Neuronal stem cell (in vitro differentiated cells): ENCODE data around the gene LHX4.

Source experiments
- DNase-seq: peaks from one replicate; pipeline ENCODE4 v3.0.0-alpha.2; 2013; ENCODE audit warnings: low spot score
- H2AFZ ChIP-seq: one replicate; pipeline ENCODE4 v1.6.1; 2013; ENCODE audit warnings: mild to moderate bottlenecking, low read length, inconsistent platforms
- H2AK5ac ChIP-seq: 2 replicates; pipeline ENCODE4 v1.6.1; 2013; ENCODE audit warnings: low read depth, mild to moderate bottlenecking, inconsistent platforms, low read length, moderate library complexity, mixed read lengths
- H2BK120ac ChIP-seq: 2 replicates; pipeline ENCODE4 v1.6.1; 2013; ENCODE audit warnings: low read depth, mild to moderate bottlenecking, inconsistent platforms, low read length, moderate library complexity, mixed read lengths
- H2BK12ac ChIP-seq: one replicate; pipeline ENCODE4 v1.6.1; 2013; ENCODE audit warnings: low read length, inconsistent platforms
- H2BK15ac ChIP-seq: 2 replicates; pipeline ENCODE4 v1.6.1; 2013; ENCODE audit warnings: mild to moderate bottlenecking, low read length, inconsistent platforms, mixed read lengths
- H2BK5ac ChIP-seq: one replicate; pipeline ENCODE4 v1.6.1; 2013; ENCODE audit warnings: inconsistent platforms, mild to moderate bottlenecking, low read length, moderate library complexity
- H3K14ac ChIP-seq: one replicate; pipeline ENCODE4 v1.6.1; 2013; ENCODE audit warnings: low read length, inconsistent platforms
- H3K18ac ChIP-seq: 2 replicates; pipeline ENCODE4 v1.6.1; 2013; ENCODE audit warnings: low read length, inconsistent platforms
- H3K23ac ChIP-seq: 2 replicates; pipeline ENCODE4 v1.6.1; 2013; ENCODE audit warnings: low read depth, mild to moderate bottlenecking, mixed read lengths, low read length, inconsistent platforms; ENCODE audit not compliant: poor library complexity
- H3K27ac ChIP-seq: replicated peaks from 3 replicates; pipeline ENCODE4 v1.5.1; 2013; ENCODE audit warnings: low read length, inconsistent platforms
- H3K27me3 ChIP-seq, 3 experiments: 2 replicates each; pipeline ENCODE4 v1.6.1; 2013; ENCODE audit warnings: low read length in 3 of 3, mild to moderate bottlenecking in 2 of 3, inconsistent platforms in 1 of 3, low read depth in 1 of 3, mixed read lengths in 1 of 3, moderate library complexity in 1 of 3; ENCODE audit not compliant: control insufficient read depth in 3 of 3, insufficient read depth in 3 of 3
- H3K36me3 ChIP-seq, 2 donors: replicated peaks in 1 of 2; 2 replicates each; pipeline ENCODE4 v1.6.1; 2013; ENCODE audit warnings: low read length in 2 of 2; ENCODE audit not compliant: control insufficient read depth in 2 of 2, insufficient read depth in 2 of 2
- H3K4ac ChIP-seq: 2 replicates; pipeline ENCODE4 v1.6.1; 2013; ENCODE audit warnings: inconsistent platforms, mild to moderate bottlenecking, low read length, moderate library complexity
- H3K4me1 ChIP-seq, 2 donors: 1 replicate in 1 of 2; 2 replicates in 1 of 2; pipeline ENCODE4 v1.6.1; 2013; ENCODE audit warnings: low read length in 2 of 2, low read depth in 1 of 2; ENCODE audit not compliant: control insufficient read depth in 2 of 2, insufficient read depth in 1 of 2
- H3K4me2 ChIP-seq: one replicate; pipeline ENCODE4 v1.6.1; 2013; ENCODE audit warnings: mild to moderate bottlenecking, low read length, inconsistent platforms; ENCODE audit not compliant: insufficient read depth, poor library complexity, severe bottlenecking
- H3K4me3 ChIP-seq, 2 donors: 2 replicates each; pipeline ENCODE4 v1.5.1; 2013; ENCODE audit warnings: low read length in 2 of 2, mild to moderate bottlenecking in 2 of 2, inconsistent platforms in 1 of 2, moderate library complexity in 1 of 2
- H3K79me1 ChIP-seq: one replicate; pipeline ENCODE4 v1.6.1; 2013; ENCODE audit warnings: low read depth, mild to moderate bottlenecking, inconsistent platforms, low read length, moderate library complexity
- H3K9ac ChIP-seq: one replicate; pipeline ENCODE4 v1.6.1; 2013; ENCODE audit warnings: mild to moderate bottlenecking, low read depth, low read length, inconsistent platforms; ENCODE audit not compliant: poor library complexity
- H3K9me3 ChIP-seq, 2 donors: replicated peaks in 1 of 2; 2 replicates each; pipeline versions ENCODE3 to v1.6.1; 2013; ENCODE audit warnings: low read length in 2 of 2, mild to moderate bottlenecking in 2 of 2, inconsistent platforms in 1 of 2, low read depth in 1 of 2, mixed read lengths in 1 of 2, moderate library complexity in 1 of 2; ENCODE audit not compliant: control insufficient read depth in 2 of 2, insufficient read depth in 1 of 2
- H4K8ac ChIP-seq: one replicate; pipeline ENCODE4 v1.6.1; 2013; ENCODE audit warnings: low read depth, mild to moderate bottlenecking, inconsistent platforms, low read length, moderate library complexity
- H4K91ac ChIP-seq: one replicate; pipeline ENCODE4 v1.6.1; 2013; ENCODE audit warnings: low read length, low read depth, mild to moderate bottlenecking, inconsistent platforms; ENCODE audit not compliant: poor library complexity
- WGBS, 2 donors: extraction: QIAGEN DNeasy Blood & Tissue Kit; methylation state at CpG; one replicate each; pipeline ENCODE4 v1.1.7; 2013; ENCODE audit warnings: missing lambda C conversion rate in 2 of 2, mixed read lengths in 1 of 2; ENCODE audit not compliant: insufficient read length in 2 of 2, insufficient replicate concordance in 1 of 2; ENCODE audit errors: extremely low coverage in 2 of 2; 5-methylcytosine and 5-hydroxymethylcytosine counted together

The LHX4 gene

GRCh38 chr1:180299479-180300221 is 69.6 kb downstream of the LHX4 start:
- Histone ChIP-seq H3K4me2 (no peak overlapping the region), H4K91ac (no peak overlapping the region), H2BK12ac (no peak overlapping the region), H3K18ac (no peak overlapping the region), H2BK15ac (no peak overlapping the region), H3K9me3 (no peaks in the 10 kb centered on the region), H3K4me1 (no peaks in the 10 kb centered on the region), H3K23ac (no peak overlapping the region), H3K36me3 (no peaks in the 10 kb centered on the region), H2BK5ac (no peak overlapping the region), H2BK120ac (no peak overlapping the region), H2AK5ac (no peak overlapping the region), H3K4ac (no peak overlapping the region), H3K4me3 (no peak overlapping the region), H3K27ac (no peak overlapping the region), H2AFZ (no peak overlapping the region), H3K9ac (no peak overlapping the region), H3K14ac (no peak overlapping the region), H3K27me3 (no peaks in the 10 kb centered on the region), H4K8ac (no peak overlapping the region), H3K79me1 (no peaks in the 10 kb centered on the region)
- WGBS, 2 donors, result no CpG with 5 or more reads among the region's 7 CpGs
- no peak for DNase-seq

GRCh38 chr1:180301135-180301742 is 71.2 kb downstream of the LHX4 start:
- no peak overlapping the region for H3K14ac ChIP-seq
- H3K4me3 ChIP-seq, result no peak overlapping the region
- no peak overlapping the region for H2AK5ac ChIP-seq
- no peaks in the 10 kb centered on the region for H3K79me1 ChIP-seq
- H2AFZ ChIP-seq, result no peak overlapping the region
- no peak overlapping the region for H3K27ac ChIP-seq
- no peak overlapping the region for H4K8ac ChIP-seq
- H2BK15ac ChIP-seq, result no peak overlapping the region
- H3K9ac ChIP-seq, result no peak overlapping the region
- peaks cover 0 to under 1% of the 10 kb centered on the region in 2 donors for H3K9me3 ChIP-seq
- no peaks in the 10 kb centered on the region for H3K4me1 ChIP-seq
- DNase-seq, result no peak
- H3K4me2 ChIP-seq, result no peak overlapping the region
- no peak overlapping the region for H3K23ac ChIP-seq
- H3K4ac ChIP-seq, result no peak overlapping the region
- no peaks in the 10 kb centered on the region for H3K27me3 ChIP-seq
- no CpG with 5 or more reads among the region's 2 CpGs for WGBS, 2 donors
- H2BK12ac ChIP-seq, result no peak overlapping the region
- no peak overlapping the region for H4K91ac ChIP-seq
- H3K36me3 ChIP-seq, result no peaks in the 10 kb centered on the region
- no peak overlapping the region for H2BK120ac ChIP-seq
- H2BK5ac ChIP-seq, result no peak overlapping the region
- no peak overlapping the region for H3K18ac ChIP-seq

GRCh38 chr1:180309338-180309737 is 79.3 kb downstream of the LHX4 start:
- H3K9ac ChIP-seq, result no peak overlapping the region
- H3K27me3 ChIP-seq, result no peaks in the 10 kb centered on the region
- H4K8ac ChIP-seq, result no peak overlapping the region
- no peak overlapping the region for H2BK5ac ChIP-seq
- peaks cover 0 to 3% of the 10 kb centered on the region in 2 donors for H3K9me3 ChIP-seq
- no peaks in the 10 kb centered on the region for H3K79me1 ChIP-seq
- no peak overlapping the region for H3K14ac ChIP-seq
- no peak overlapping the region for H3K27ac ChIP-seq
- no peak overlapping the region for H3K4me2 ChIP-seq
- no peak overlapping the region for H3K4me3 ChIP-seq
- no peak for DNase-seq
- H3K18ac ChIP-seq, result no peak overlapping the region
- no peak overlapping the region for H4K91ac ChIP-seq
- peaks cover 0 to 1% of the 10 kb centered on the region in 2 donors for H3K4me1 ChIP-seq
- peaks cover 0 to 20% of the 10 kb centered on the region in 2 donors for H3K36me3 ChIP-seq
- no peak overlapping the region for H2BK120ac ChIP-seq
- H2AFZ ChIP-seq, result no peak overlapping the region
- no peak overlapping the region for H3K23ac ChIP-seq
- H2BK12ac ChIP-seq, result no peak overlapping the region
- H2AK5ac ChIP-seq, result no peak overlapping the region
- H2BK15ac ChIP-seq, result no peak overlapping the region
- H3K4ac ChIP-seq, result no peak overlapping the region
- no CpG with 5 or more reads among the region's 1 CpG for WGBS, 2 donors

GRCh38 chr1:180310095-180310494 is 80.0 kb downstream of the LHX4 start:
- Histone ChIP-seq H3K27me3 (no peaks in the 10 kb centered on the region), H3K18ac (no peak overlapping the region), H2AK5ac (no peak overlapping the region), H3K9me3 (peaks cover 0 to 3% of the 10 kb centered on the region in 2 donors), H2BK120ac (no peak overlapping the region), H3K36me3 (peaks cover 0 to 20% of the 10 kb centered on the region in 2 donors), H3K14ac (no peak overlapping the region), H2BK12ac (no peak overlapping the region), H2BK5ac (no peak overlapping the region), H3K79me1 (no peaks in the 10 kb centered on the region), H3K4me1 (peaks cover 0 to 1% of the 10 kb centered on the region in 2 donors), H3K23ac (no peak overlapping the region), H3K4ac (no peak overlapping the region), H4K91ac (no peak overlapping the region), H2BK15ac (no peak overlapping the region), H3K4me2 (no peak overlapping the region), H3K9ac (no peak overlapping the region), H4K8ac (no peak overlapping the region), H3K27ac (no peak overlapping the region), H3K4me3 (no peak overlapping the region), H2AFZ (no peak overlapping the region)
- no peak for DNase-seq
- no CpG with 5 or more reads among the region's 3 CpGs for WGBS, 2 donors
